WERI-Rb-1 (cell line): ENCODE measurements around the gene NADK.

Source experiments
- DNase-seq: peaks from one replicate; pipeline ENCODE4 v3.0.0-alpha.2; 2020
- H3K27ac ChIP-seq: fragments of 250-450 bp; sonication (Bioruptor Pico); 2 replicates; pipeline ENCODE4 v1.5.1; 2020; ENCODE audit warnings: mild to moderate bottlenecking, moderate library complexity
- H3K27me3 ChIP-seq: fragments of 250-450 bp; sonication (Bioruptor Pico); 2 replicates; pipeline ENCODE4 v1.5.1; 2021; ENCODE audit warnings: mild to moderate bottlenecking, low read depth, moderate library complexity; ENCODE audit not compliant: insufficient read depth, severe bottlenecking
- H3K36me3 ChIP-seq: fragments of 250-450 bp; sonication (Bioruptor Pico); 2 replicates; pipeline ENCODE4 v1.5.1; 2020; ENCODE audit warnings: mild to moderate bottlenecking, moderate library complexity
- H3K4me3 ChIP-seq: 2 replicates; pipeline ENCODE4 v1.5.1; 2011; ENCODE audit warnings: low read depth, mild to moderate bottlenecking, control low read depth, low read length
- H3K9me3 ChIP-seq: fragments of 250-450 bp; sonication (Bioruptor Pico); 2 replicates; pipeline ENCODE4 v1.5.1; 2021; ENCODE audit warnings: mild to moderate bottlenecking, moderate library complexity; ENCODE audit not compliant: severe bottlenecking
- TF ChIP-seq, protein P1 (sequence below): IDR thresholded peaks from 2 replicates; pipeline ENCODE4 v1.5.1; 2011; ENCODE audit warnings: low read depth, mild to moderate bottlenecking, control low read depth, inconsistent platforms, low read length

Gene NADK

DNA sequence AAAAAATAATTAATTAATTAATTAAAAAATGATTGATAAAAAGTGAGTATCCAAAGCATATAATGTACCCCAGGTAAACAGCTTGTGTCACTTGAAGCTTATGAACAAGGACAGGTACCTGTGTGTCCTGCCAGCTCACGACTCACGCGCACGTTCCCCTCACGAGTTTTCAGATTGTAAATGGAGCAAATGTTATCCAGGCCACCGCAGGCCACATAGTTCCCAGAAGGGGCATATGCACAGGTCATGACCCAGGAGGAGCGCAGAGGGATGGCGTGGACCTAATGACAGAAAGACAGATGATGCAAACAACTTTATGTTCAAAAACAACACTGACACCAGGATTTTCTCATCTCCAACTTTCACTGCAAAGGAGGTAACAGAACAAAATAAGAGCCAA lies 26.0 kb upstream of the NADK start:
- H3K27me3 ChIP-seq: no peaks in the 10 kb centered on the region
- DNase-seq: no peak
- H3K9me3 ChIP-seq: no peaks in the 10 kb centered on the region
- peaks cover 72% of the 10 kb centered on the region for H3K36me3 ChIP-seq
- no peak overlapping the region for H3K27ac ChIP-seq
- H3K4me3 ChIP-seq: no peak overlapping the region
- TF ChIP-seq, protein P1, sequence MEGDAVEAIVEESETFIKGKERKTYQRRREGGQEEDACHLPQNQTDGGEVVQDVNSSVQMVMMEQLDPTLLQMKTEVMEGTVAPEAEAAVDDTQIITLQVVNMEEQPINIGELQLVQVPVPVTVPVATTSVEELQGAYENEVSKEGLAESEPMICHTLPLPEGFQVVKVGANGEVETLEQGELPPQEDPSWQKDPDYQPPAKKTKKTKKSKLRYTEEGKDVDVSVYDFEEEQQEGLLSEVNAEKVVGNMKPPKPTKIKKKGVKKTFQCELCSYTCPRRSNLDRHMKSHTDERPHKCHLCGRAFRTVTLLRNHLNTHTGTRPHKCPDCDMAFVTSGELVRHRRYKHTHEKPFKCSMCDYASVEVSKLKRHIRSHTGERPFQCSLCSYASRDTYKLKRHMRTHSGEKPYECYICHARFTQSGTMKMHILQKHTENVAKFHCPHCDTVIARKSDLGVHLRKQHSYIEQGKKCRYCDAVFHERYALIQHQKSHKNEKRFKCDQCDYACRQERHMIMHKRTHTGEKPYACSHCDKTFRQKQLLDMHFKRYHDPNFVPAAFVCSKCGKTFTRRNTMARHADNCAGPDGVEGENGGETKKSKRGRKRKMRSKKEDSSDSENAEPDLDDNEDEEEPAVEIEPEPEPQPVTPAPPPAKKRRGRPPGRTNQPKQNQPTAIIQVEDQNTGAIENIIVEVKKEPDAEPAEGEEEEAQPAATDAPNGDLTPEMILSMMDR: no peak

DNA sequence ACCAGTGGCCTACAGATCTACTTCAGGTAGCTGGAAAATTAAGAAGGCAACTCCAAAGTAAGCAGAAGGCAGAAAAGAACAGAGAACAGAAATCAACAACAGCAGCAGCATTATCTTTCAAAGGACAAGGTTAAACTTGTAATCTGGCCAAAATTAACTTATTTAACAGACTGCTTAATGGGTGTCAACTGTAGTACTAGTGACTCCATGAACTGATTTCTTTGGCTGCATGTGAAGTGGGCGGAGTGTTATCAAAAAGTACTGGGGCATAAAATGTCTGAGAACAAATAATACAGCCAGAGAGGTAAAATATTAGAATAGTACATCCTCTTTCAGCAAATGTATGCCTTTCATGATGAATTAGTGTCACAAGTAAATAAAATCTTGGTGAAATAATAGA lies 24.6 kb upstream of the NADK start:
- Histone ChIP-seq H3K27me3 (no peaks in the 10 kb centered on the region), H3K4me3 (no peak overlapping the region), H3K9me3 (no peaks in the 10 kb centered on the region), H3K36me3 (peaks cover 74% of the 10 kb centered on the region), H3K27ac (no peak overlapping the region)
- TF ChIP-seq, protein P1: no peak
- DNase-seq: no peak

DNA sequence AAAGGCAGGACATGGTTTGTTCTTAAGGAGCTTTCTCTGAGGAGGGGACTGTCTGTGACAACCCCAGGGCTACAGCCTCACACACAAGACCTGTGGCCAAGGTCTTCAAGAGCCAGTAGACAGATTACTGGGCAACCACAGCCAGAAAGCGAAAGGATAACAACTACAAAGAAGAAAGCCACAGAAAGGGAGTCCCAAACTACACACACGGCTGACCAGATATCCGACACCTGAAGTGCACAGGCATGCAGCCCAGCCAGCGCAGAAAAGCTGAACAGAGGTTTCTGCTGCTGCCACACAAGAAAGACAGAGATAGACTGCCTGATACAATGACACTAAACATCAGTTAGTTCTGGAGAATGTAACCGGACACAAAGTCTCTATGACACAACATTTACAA lies 21.4 kb upstream of the NADK start:
- no peak overlapping the region for H3K27ac ChIP-seq
- DNase-seq: no peak
- TF ChIP-seq, protein P1: no peak
- peaks cover 74% of the 10 kb centered on the region for H3K36me3 ChIP-seq
- H3K4me3 ChIP-seq: no peak overlapping the region
- H3K9me3 ChIP-seq: no peaks in the 10 kb centered on the region
- no peaks in the 10 kb centered on the region for H3K27me3 ChIP-seq

DNA sequence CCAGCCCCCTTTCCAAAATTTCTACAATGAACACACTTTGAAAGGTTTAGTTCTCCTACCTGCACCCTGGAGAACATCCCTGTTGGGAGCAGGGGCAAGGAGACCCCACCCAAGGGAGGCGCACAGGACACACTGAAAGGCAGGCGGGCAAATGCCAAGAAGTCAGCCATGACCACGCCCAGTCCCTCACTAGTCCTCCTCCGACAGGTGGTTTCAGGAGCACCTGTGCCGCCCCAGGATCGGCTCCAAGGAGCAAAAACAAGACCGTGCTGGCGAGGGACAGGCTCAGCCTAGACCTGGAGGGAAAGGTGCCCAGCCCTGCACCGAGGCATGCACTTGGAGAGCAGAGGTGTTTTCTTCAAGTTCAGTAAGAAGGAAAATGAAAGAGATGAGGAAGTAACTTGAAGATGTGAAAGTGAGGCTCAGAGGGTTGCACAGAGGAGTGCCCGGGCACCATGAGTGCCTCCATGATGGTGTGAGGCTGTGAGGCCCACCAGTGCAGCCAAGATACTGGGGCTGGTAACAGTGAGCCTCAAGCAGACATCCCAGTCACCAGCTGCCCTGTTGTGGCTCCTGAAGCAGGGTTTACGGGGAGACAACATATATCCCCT lies 19.6 kb upstream of the NADK start:
- Histone ChIP-seq H3K27ac (no peak overlapping the region), H3K36me3 (peaks cover 74% of the 10 kb centered on the region)

DNA sequence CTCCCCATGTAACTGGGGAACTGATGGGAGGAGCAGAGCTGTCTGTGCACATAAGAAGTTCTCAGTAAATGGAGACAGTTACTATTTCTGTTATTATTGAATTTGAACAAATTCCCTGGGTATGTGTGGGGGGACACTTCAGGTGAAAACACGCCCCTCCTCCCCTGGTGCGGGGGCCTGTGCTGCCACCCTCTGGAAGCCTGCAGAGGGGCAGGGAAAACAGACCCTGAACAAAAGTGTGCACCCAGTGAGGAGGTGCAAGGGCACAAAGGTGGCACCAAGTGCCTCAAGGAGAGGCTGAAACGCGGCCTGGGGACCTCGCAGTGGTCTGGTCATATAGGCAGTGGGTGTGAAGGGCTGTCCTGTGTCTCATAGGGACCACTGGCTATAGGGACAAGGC lies 18.2 kb upstream of the NADK start:
- Histone ChIP-seq H3K9me3 (no peaks in the 10 kb centered on the region), H3K4me3 (no peak overlapping the region), H3K27ac (no peak overlapping the region), H3K27me3 (no peaks in the 10 kb centered on the region), H3K36me3 (peaks cover 74% of the 10 kb centered on the region)
- TF ChIP-seq, protein P1: peak; percentile 42
- DNase-seq: no peak

More for the DNA sequence above, 19.6 kb upstream of the NADK start:
- TF ChIP-seq, protein P1: no peak
- Histone ChIP-seq H3K9me3 (no peaks in the 10 kb centered on the region), H3K4me3 (no peak overlapping the region), H3K27me3 (no peaks in the 10 kb centered on the region)
- no peak for DNase-seq

DNA sequence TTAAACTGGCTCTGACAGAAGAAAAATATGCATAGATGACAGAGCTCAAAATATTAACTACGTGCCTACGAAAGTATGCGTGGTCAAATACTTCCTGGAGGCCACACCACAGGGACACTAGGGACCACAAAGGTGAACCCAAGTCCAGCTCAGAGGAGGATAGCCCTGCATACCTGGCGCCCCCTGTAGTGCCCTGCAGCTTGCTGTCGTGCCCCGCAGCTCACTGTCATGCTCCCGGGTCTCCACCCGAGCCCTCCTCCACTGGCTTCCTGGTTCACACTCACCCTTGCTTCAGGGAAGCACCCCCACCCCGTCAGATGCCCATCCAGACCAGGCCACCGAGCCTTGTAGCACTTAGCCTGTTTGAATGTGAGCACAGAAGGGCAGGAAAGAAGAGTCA lies 16.7 kb upstream of the NADK start:
- no peak overlapping the region for H3K4me3 ChIP-seq
- DNase-seq: no peak
- H3K27me3 ChIP-seq: no peaks in the 10 kb centered on the region
- TF ChIP-seq, protein P1: 0 out of 2 replicates have a peak, but pooled peaks have one; percentile 26
- peaks cover 74% of the 10 kb centered on the region for H3K36me3 ChIP-seq
- H3K27ac ChIP-seq: no peak overlapping the region
- H3K9me3 ChIP-seq: no peaks in the 10 kb centered on the region
